H1 (cell line): ENCODE measurements around the gene DEDD2. TPM values are rescaled to one million over a fixed set of nuclear protein-coding genes. Genes with fewer than 3 reads are reported as not detected.

Source experiments
- CTCF ChIA-PET: fragments of 300-600 bp; sonication (Branson Sonifier 250); formaldehyde crosslinking; loops from one replicate; lab custom pipeline; 2021; ENCODE audit not compliant: partially characterized antibody; lab: Charles Lee
- POLR2A ChIA-PET: fragments of 300-600 bp; sonication (Branson Sonifier 250); formaldehyde crosslinking; loops from one replicate; lab custom pipeline; 2021; ENCODE audit warnings: inconsistent platforms; ENCODE audit not compliant: partially characterized antibody; lab: Charles Lee
- DNase-seq, 2 experiments: peaks; one replicate each; pipeline versions ENCODE4 v3.0.0 to v3.0.0-alpha.2; 2010 to 2022; ENCODE audit warnings: low spot score in 2 of 2, low read depth in 1 of 2, mixed read lengths in 1 of 2
- FAIRE-seq: peaks from 2 replicates; lab custom pipeline; 2011; peaks lifted over from hg19 to GRCh38; lab: Jason Lieb, UNC
- H2AFZ ChIP-seq: 2 replicates; pipeline ENCODE4 v1.8.1; 2012; ENCODE audit warnings: low read length, inconsistent platforms
- H2AK5ac ChIP-seq: 2 replicates; pipeline ENCODE4 v1.6.1; 2013; ENCODE audit warnings: low read depth, low read length
- H2BK120ac ChIP-seq: replicated peaks from 2 replicates; pipeline ENCODE3; 2013; ENCODE audit warnings: low read depth, low read length, inconsistent platforms
- H2BK12ac ChIP-seq: 2 replicates; pipeline ENCODE4 v1.6.1; 2013; ENCODE audit warnings: low read depth, low read length
- H2BK15ac ChIP-seq: 2 replicates; pipeline ENCODE4 v1.6.1; 2013; ENCODE audit warnings: low read length
- H2BK20ac ChIP-seq: 2 replicates; pipeline ENCODE4 v1.6.1; 2013; ENCODE audit warnings: low read length
- H2BK5ac ChIP-seq: 2 replicates; pipeline ENCODE4 v1.6.1; 2013; ENCODE audit warnings: low read depth, low read length
- H3K14ac ChIP-seq: 2 replicates; pipeline ENCODE4 v1.6.1; 2013; ENCODE audit warnings: inconsistent platforms; ENCODE audit not compliant: insufficient read length
- H3K18ac ChIP-seq: 2 replicates; pipeline ENCODE4 v1.6.1; 2013; ENCODE audit warnings: low read length; ENCODE audit errors: extremely low read depth
- H3K23ac ChIP-seq: 2 replicates; pipeline ENCODE4 v1.6.1; 2013; ENCODE audit warnings: inconsistent platforms; ENCODE audit not compliant: insufficient read length
- H3K23me2 ChIP-seq: 2 replicates; pipeline ENCODE4 v1.6.1; 2013; ENCODE audit warnings: low read depth, low read length
- H3K27ac ChIP-seq: 2 replicates; pipeline ENCODE4 v1.6.1; 2011; ENCODE audit warnings: low read depth, low read length, inconsistent platforms
- H3K27me3 ChIP-seq, 4 experiments: replicated peaks in 1 of 4; 1 replicate in 1 of 4; 2 replicates in 3 of 4; pipeline versions ENCODE4 v1.6.1 to v1.8.1; 2011 to 2013; ENCODE audit warnings: low read length in 3 of 4, mild to moderate bottlenecking in 3 of 4, inconsistent platforms in 2 of 4, mixed read lengths in 2 of 4, moderate library complexity in 1 of 4; ENCODE audit not compliant: control insufficient read depth in 3 of 4, insufficient read depth in 3 of 4; ENCODE audit errors: extremely low read depth in 1 of 4
- H3K36me3 ChIP-seq, 4 experiments: 2 replicates each; pipeline versions ENCODE4 v1.6.1 to v1.8.1; 2011 to 2013; ENCODE audit warnings: mild to moderate bottlenecking in 4 of 4, low read length in 3 of 4, moderate library complexity in 2 of 4, control low read depth in 1 of 4, inconsistent platforms in 1 of 4; ENCODE audit not compliant: insufficient read depth in 4 of 4, control insufficient read depth in 2 of 4
- H3K4ac ChIP-seq: replicated peaks from 2 replicates; pipeline ENCODE3; 2013; ENCODE audit warnings: low read length, low read depth, mixed read lengths, inconsistent platforms; ENCODE audit not compliant: insufficient read length
- H3K4me1 ChIP-seq, 4 experiments: replicated peaks in 1 of 4; 1 replicate in 1 of 4; 2 replicates in 3 of 4; pipeline versions ENCODE4 v1.6.1 to v1.8.1; 2011 to 2013; ENCODE audit warnings: low read length in 3 of 4, inconsistent platforms in 2 of 4, mixed read lengths in 1 of 4; ENCODE audit not compliant: insufficient read depth in 4 of 4, control insufficient read depth in 3 of 4
- H3K4me2 ChIP-seq, 2 experiments: 2 replicates each; pipeline versions ENCODE4 v1.6.1 to v1.8.1; 2011 to 2013; ENCODE audit warnings: low read depth in 2 of 2, low read length in 2 of 2, control low read depth in 1 of 2, inconsistent platforms in 1 of 2, mild to moderate bottlenecking in 1 of 2; ENCODE audit not compliant: insufficient read depth in 1 of 2
- H3K4me3 ChIP-seq, 4 experiments: fragments of 200-600, 300-600 bp in 1 of 4; sonication (generic), shearing (Covaris generic), sonication (Bioruptor Twin) in 1 of 4; 2 replicates each; pipeline versions ENCODE4 v1.5.1 to v1.8.1; 2011 to 2016; ENCODE audit warnings: low read length in 4 of 4, low read depth in 3 of 4, control low read depth in 2 of 4, inconsistent platforms in 2 of 4, mild to moderate bottlenecking in 2 of 4, mixed read lengths in 1 of 4, moderate library complexity in 1 of 4; ENCODE audit not compliant: insufficient read depth in 2 of 4; ENCODE audit errors: extremely low read depth in 1 of 4
- H3K56ac ChIP-seq: replicated peaks from 2 replicates; pipeline ENCODE3; 2013; ENCODE audit warnings: low read depth, mild to moderate bottlenecking, mixed read lengths, low read length, inconsistent platforms; ENCODE audit not compliant: insufficient read length
- H3K79me1 ChIP-seq: 2 replicates; pipeline ENCODE4 v1.6.1; 2013; ENCODE audit warnings: low read depth, low read length, control low read depth
- H3K79me2 ChIP-seq, 2 experiments: 2 replicates each; pipeline versions ENCODE4 v1.6.1 to v1.8.1; 2012 to 2013; ENCODE audit warnings: low read length in 2 of 2, mild to moderate bottlenecking in 2 of 2, inconsistent platforms in 1 of 2; ENCODE audit not compliant: insufficient read depth in 2 of 2, control insufficient read depth in 1 of 2
- H3K9ac ChIP-seq, 4 experiments: replicated peaks in 1 of 4; 1 replicate in 1 of 4; 2 replicates in 3 of 4; pipeline versions ENCODE4 v1.6.1 to v1.8.1; 2011 to 2013; ENCODE audit warnings: low read depth in 3 of 4, low read length in 3 of 4, control low read depth in 2 of 4, mild to moderate bottlenecking in 2 of 4, moderate library complexity in 2 of 4, inconsistent platforms in 1 of 4; ENCODE audit errors: extremely low read depth in 1 of 4
- H3K9me3 ChIP-seq, 2 experiments: 2 replicates each; pipeline versions ENCODE4 v1.6.1 to v1.8.1; 2012 to 2013; ENCODE audit warnings: mild to moderate bottlenecking in 2 of 2, moderate library complexity in 2 of 2, control low read depth in 1 of 2, inconsistent platforms in 1 of 2, low read depth in 1 of 2, low read length in 1 of 2, mixed read lengths in 1 of 2; ENCODE audit not compliant: insufficient read depth in 2 of 2
- H4K20me1 ChIP-seq, 2 experiments: replicated peaks in 1 of 2; 2 replicates each; pipeline versions ENCODE3 to v1.8.1; 2011 to 2013; ENCODE audit warnings: inconsistent platforms in 2 of 2, low read length in 2 of 2, mild to moderate bottlenecking in 1 of 2; ENCODE audit not compliant: insufficient read depth in 2 of 2, control insufficient read depth in 1 of 2
- H4K5ac ChIP-seq: 2 replicates; pipeline ENCODE4 v1.6.1; 2013; ENCODE audit warnings: low read length, low read depth, mixed read lengths, inconsistent platforms; ENCODE audit not compliant: insufficient read length
- H4K8ac ChIP-seq: 2 replicates; pipeline ENCODE4 v1.8.0; 2013; ENCODE audit warnings: mild to moderate bottlenecking, moderate library complexity, low read length, inconsistent platforms; ENCODE audit not compliant: insufficient read depth; ENCODE audit errors: extremely low read depth
- H4K91ac ChIP-seq: replicated peaks from 2 replicates; pipeline ENCODE3; 2013; ENCODE audit warnings: low read length, mixed read lengths, inconsistent platforms; ENCODE audit not compliant: insufficient read length
- ASH2L ChIP-seq: fragments of 200-600, 300-600 bp; sonication (generic); IDR thresholded peaks from one replicate; pipeline ENCODE4 v1.7.1; 2017; ENCODE audit warnings: low read length
- BRCA1 ChIP-seq: IDR thresholded peaks from 2 replicates; pipeline ENCODE4 v1.6.1; 2012; ENCODE audit warnings: low read depth, low read length, improper control_type of control experiment
- CEBPB ChIP-seq: IDR thresholded peaks from 2 replicates; pipeline ENCODE4 v1.6.1; 2012; ENCODE audit warnings: low read depth, low read length
- CTBP2 ChIP-seq: IDR thresholded peaks from 2 replicates; pipeline ENCODE4 v1.7.0; 2011; ENCODE audit warnings: borderline replicate concordance, mild to moderate bottlenecking, moderate library complexity, mixed read lengths, low read length; ENCODE audit not compliant: insufficient read depth, insufficient read length
- MAX ChIP-seq: IDR thresholded peaks from 2 replicates; pipeline ENCODE4 v1.6.1; 2012; ENCODE audit warnings: inconsistent platforms
- NANOG ChIP-seq: IDR thresholded peaks from 2 replicates; pipeline ENCODE4 v1.6.1; 2011; ENCODE audit warnings: low read length, low read depth, mild to moderate bottlenecking, inconsistent platforms; ENCODE audit not compliant: insufficient read depth, poor library complexity, severe bottlenecking
- PHF8 ChIP-seq: fragments of 200-600 bp; sonication (generic); conservative IDR thresholded peaks from 2 replicates; pipeline ENCODE4 v1.7.1; 2012; ENCODE audit warnings: low read depth, mild to moderate bottlenecking, inconsistent platforms, low read length, moderate library complexity
- RFX5 ChIP-seq: IDR thresholded peaks from 2 replicates; pipeline ENCODE4 v1.6.1; 2011; ENCODE audit warnings: low read depth, low read length, improper control_type of control experiment, borderline replicate concordance
- SIRT6 ChIP-seq: IDR thresholded peaks from one replicate; pipeline ENCODE4 v1.7.1; 2012; ENCODE audit warnings: low read length, inconsistent platforms
- TAF7 ChIP-seq: optimal IDR thresholded peaks from 2 replicates; pipeline ENCODE3; 2011; ENCODE audit warnings: low read depth, mild to moderate bottlenecking, inconsistent platforms, low read length, moderate library complexity, borderline replicate concordance
- WGBS, 2 experiments: shearing (Covaris generic) in 1 of 2; methylation state at CpG; one replicate each; pipeline versions ENCODE4 v1.1.6 to v1.1.7; 2013 to 2015; ENCODE audit warnings: low lambda C conversion rate in 2 of 2, mixed read lengths in 2 of 2, inconsistent platforms in 1 of 2, low coverage in 1 of 2, missing lambda C conversion rate in 1 of 2; ENCODE audit not compliant: insufficient replicate concordance in 2 of 2, insufficient coverage in 1 of 2, insufficient read length in 1 of 2; ENCODE audit errors: extremely low coverage in 1 of 2, missing lambda C conversion rate in 1 of 2; 5-methylcytosine and 5-hydroxymethylcytosine counted together
- polyA plus RNA-seq, 7 experiments: library from polyadenylated mRNA; depleted of rRNA in 3 of 7; stranded (reverse) in 5 of 7; unstranded in 2 of 7; fragments of >200 nt in 5 of 7; fragments of 200-250 nt in 2 of 7; gene quantifications; 1 replicate in 5 of 7; 2 replicates in 1 of 7; 4 replicates in 1 of 7; pipeline versions ENCODE4 v1.2.1 to v1.2.3, GENCODE V29; 2011 to 2013; ENCODE audit warnings: missing spikeins in 2 of 7, mixed read lengths in 2 of 7
- total RNA-seq: library from RNA; stranded (reverse); fragmentation: NEBNext Ultra II Directional; extraction: Animal tissue kit (Norgen Biotek cat#: 25700); gene quantifications from 2 replicates; pipeline ENCODE4 v1.2.1, GENCODE V29; 2021

The DEDD2 gene
- total and polyA plus RNA-seq, 2 of the 8 experiments (the other 6 are each of a cell fraction or from before 2014, with no cell fraction given), result 37.8 to 65.0 TPM

GRCh38 chr19:42254850-42255765 lies 37.6 kb upstream of the DEDD2 start, which contains the start of gene ERF:
Gene ERF (minus strand): TSS chr19:42255128. CDS start chr19:42254999, 129 bp downstream.
- Histone ChIP-seq H3K36me3 (peaks cover 0 to 2% (median under 1%) of the 10 kb centered on the region in 4 experiments; a peak in 2 of 8 replicates), H3K79me1 (peaks cover 11% of the 10 kb centered on the region), H3K56ac (peak within 1 kb of the TSS; percentile 86), H3K9ac (peak within 1 kb of the TSS; percentile 71 to 81 (median 77)), H2AK5ac (no peak within 1 kb of the TSS), H4K91ac (peak within 1 kb of the TSS; percentile 91), H3K79me2 (peaks cover 4 to 30% of the 10 kb centered on the region in 2 experiments; a peak in 3 of 4 replicates), H3K9me3 (no peaks in the 10 kb centered on the region), H2AFZ (no peak within 1 kb of the TSS), H4K8ac (peak within 1 kb of the TSS; percentile 39), H3K27ac (peak within 1 kb of the TSS; percentile 89), H3K23ac (no peak within 1 kb of the TSS), H2BK20ac (no peak within 1 kb of the TSS; the same call in 1 of the 2 replicates), H2BK5ac (peak within 1 kb of the TSS; percentile 81; the same call in 1 of the 2 replicates), H2BK120ac (no peak within 1 kb of the TSS), H3K4me1 (peaks cover 11 to 29% (median 21%) of the 10 kb centered on the region in 4 experiments), H2BK15ac (no peak within 1 kb of the TSS), H3K4me2 (peak within 1 kb of the TSS; percentile 87 to 97), H3K14ac (no peak within 1 kb of the TSS), H3K4ac (peak within 1 kb of the TSS; percentile 85), H2BK12ac (0 out of 2 replicates have a peak within 1 kb of the TSS, but pooled peaks have one; percentile 39), H3K4me3 (peak within 1 kb of the TSS; percentile 71 to 99 (median 78)), H4K5ac (peak within 1 kb of the TSS; percentile 93), H3K23me2 (peaks cover 13% of the 10 kb centered on the region; the same call in 1 of the 2 replicates), H4K20me1 (peaks cover 3 to 12% of the 10 kb centered on the region in 2 experiments), H3K27me3 (peaks cover 0 to 3% (median 2%) of the 10 kb centered on the region in 4 experiments; a peak in 2 of 7 replicates), H3K18ac (peak within 1 kb of the TSS; percentile 76)
- FAIRE-seq, result no peak
- POLR2A ChIA-PET, result interaction anchor here (1.1 to 2.1 kb wide), 6 partner anchors 8 to 27 kb away, joined by 4 to 14 read pairs (median 8); no protein-coding TSS in a partner anchor
- WGBS, 2 experiments, result 0% methylated on average over 11 of the region's 75 CpGs; no CpG with 5 or more reads in 1 of the 2 experiments
- peak in 1 of 2 experiments; percentile 94 for DNase-seq
- CTCF ChIA-PET, result interaction anchor here (0.5 to 9.1 kb wide), 4 partner anchors 8 to 75 kb away, joined by 3 to 75 read pairs (median 30); no protein-coding TSS in a partner anchor
- TF ChIP-seq NANOG, result no peak
- peak; percentile 51 for TF ChIP-seq TAF7
- TF ChIP-seq CEBPB, result no peak
- TF ChIP-seq PHF8, result peak; percentile 60
- TF ChIP-seq ASH2L, result no peak
- no peak for TF ChIP-seq BRCA1
- TF ChIP-seq MAX, result 0 out of 2 replicates have a peak, but pooled peaks have one; percentile 17
- no peak for TF ChIP-seq RFX5
- TF ChIP-seq SIRT6, result no peak
- no peak for TF ChIP-seq CTBP2
